Activated CD4-positive, alpha-beta T cell treated with anti-CD3 and anti-CD28 coated beads, Interleukin-2, amount 10 ng/mL, durations not matched to agents 24 days and 14 days (primary cell): ENCODE data around the gene PRR18. TPM values are rescaled to one million over a fixed set of nuclear protein-coding genes. Genes with fewer than 3 reads are reported as not detected.
A peak's percentile ranks its signal among the peaks of the same experiment; 100 is the strongest.

Experiments used
- DNase-seq: peaks from one replicate; pipeline ENCODE4 v3.0.0; 2022
- H3K27ac Mint-ChIP-seq: one replicate; pipeline ENCODE4 v1.8.0; 2022; ENCODE audit warnings: mild to moderate bottlenecking, mixed read lengths
- H3K27me3 Mint-ChIP-seq: one replicate; pipeline ENCODE4 v1.8.0; 2022; ENCODE audit warnings: mixed read lengths
- H3K36me3 Mint-ChIP-seq: one replicate; pipeline ENCODE4 v1.8.0; 2022; ENCODE audit warnings: low read depth, mild to moderate bottlenecking, mixed read lengths
- H3K4me1 Mint-ChIP-seq: one replicate; pipeline ENCODE4 v1.8.0; 2021; ENCODE audit warnings: mixed read lengths
- H3K4me3 Mint-ChIP-seq: one replicate; pipeline ENCODE4 v1.8.0; 2022; ENCODE audit warnings: mild to moderate bottlenecking, moderate library complexity, mixed read lengths
- H3K9me3 Mint-ChIP-seq: one replicate; pipeline ENCODE4 v1.8.0; 2021; ENCODE audit warnings: mixed read lengths
- intact Hi-C: fragments of 100-400 bp; cut with micrococcal nuclease; formaldehyde crosslinking; loops from one replicate; pipeline ENCODE4 v1.15.1; 2023
- total RNA-seq: library from RNA; stranded (reverse); gene quantifications from 2 replicates; pipeline ENCODE4 v1.2.3, GENCODE V29; 2022

The PRR18 gene
- total RNA-seq, 1 donor from 2014 or later: not detected

DNA sequence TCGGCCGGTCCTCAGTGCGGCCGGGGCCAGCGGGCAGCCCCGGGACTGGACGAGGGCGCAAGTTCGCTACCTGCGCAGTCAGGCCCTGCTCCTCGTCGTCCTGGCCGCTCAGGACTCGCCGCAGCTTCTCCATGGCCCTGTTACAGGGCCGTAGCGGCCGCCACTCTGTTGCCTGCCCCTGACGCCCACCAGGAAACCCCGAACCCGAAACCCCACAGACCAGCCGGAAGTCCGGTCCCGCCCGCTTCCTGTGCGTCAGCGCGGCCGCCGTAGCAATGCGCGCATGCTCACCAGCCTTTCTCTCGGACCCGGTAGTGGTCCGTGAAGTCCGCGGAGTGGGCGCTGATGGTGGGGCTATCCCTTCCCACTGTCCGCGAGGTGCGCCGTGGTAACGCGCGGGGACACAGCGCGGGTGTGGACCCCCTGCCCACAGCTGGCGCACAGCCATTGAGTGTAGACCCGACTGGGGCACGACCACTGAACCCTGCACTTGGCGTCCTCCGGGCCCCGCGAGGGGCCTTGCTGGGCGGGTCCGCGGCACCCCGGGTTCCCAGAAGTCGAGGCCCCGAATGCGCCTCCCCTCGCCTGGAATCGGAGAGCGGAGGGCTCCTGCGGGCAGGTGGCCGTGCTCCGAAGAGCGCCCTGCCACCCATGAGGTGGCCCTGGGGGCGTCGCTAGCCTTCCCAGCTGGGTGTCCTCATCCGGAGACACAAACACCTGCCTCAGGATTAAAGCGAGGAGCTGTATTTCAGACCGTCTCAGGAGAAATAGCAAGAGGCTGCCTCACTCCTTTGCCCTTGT is 34.4 kb upstream of the PRR18 start, which contains the start of gene SFT2D1:
Gene SFT2D1 (minus strand): TSS at position 197 of the 801 bp plus-strand sequence. CDS start 64 bp downstream, at position 133.
- peak; percentile 96 for DNase-seq
- Mint-ChIP-seq H3K4me3 (peak within 1 kb of the TSS; percentile 99), H3K27me3 (peaks cover 4% of the 10 kb centered on the region), H3K9me3 (no peaks in the 10 kb centered on the region), H3K36me3 (peaks cover 3% of the 10 kb centered on the region), H3K27ac (peak within 1 kb of the TSS; percentile 93), H3K4me1 (peaks cover 8% of the 10 kb centered on the region)
- intact Hi-C loops: loop anchor here (1.0 to 5.0 kb wide), 3 partner anchors 9 to 145 kb away; no protein-coding TSS in a partner anchor

DNA sequence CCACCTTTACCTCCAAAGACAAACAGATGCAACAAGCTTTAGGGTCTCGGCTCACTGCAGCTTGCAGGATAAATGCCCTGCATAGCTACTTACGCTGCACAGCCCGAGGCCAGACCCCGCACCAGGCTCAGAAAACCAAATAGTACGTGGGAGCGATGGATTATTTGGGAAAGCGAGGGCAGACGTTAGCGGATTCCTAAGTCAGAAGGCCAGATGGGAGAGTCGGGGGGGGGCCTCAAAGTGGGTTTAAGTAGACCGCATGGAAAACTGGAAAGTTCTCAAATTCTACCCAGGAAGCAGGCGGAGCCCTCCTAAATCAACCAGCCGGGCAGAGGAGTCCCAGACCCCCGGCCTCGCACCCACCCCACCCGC is 33.8 kb upstream of the PRR18 start:
- Mint-ChIP-seq H3K4me1 (peaks cover 11% of the 10 kb centered on the region), H3K4me3 (peak overlapping the region; percentile 99), H3K27me3 (peaks cover 4% of the 10 kb centered on the region), H3K9me3 (no peaks in the 10 kb centered on the region), H3K27ac (peak overlapping the region; percentile 93), H3K36me3 (peaks cover 3% of the 10 kb centered on the region)
- DNase-seq: peak; percentile 70
- intact Hi-C loops: loop anchor here (1.0 to 5.0 kb wide), 3 partner anchors 9 to 145 kb away; no protein-coding TSS in a partner anchor

DNA sequence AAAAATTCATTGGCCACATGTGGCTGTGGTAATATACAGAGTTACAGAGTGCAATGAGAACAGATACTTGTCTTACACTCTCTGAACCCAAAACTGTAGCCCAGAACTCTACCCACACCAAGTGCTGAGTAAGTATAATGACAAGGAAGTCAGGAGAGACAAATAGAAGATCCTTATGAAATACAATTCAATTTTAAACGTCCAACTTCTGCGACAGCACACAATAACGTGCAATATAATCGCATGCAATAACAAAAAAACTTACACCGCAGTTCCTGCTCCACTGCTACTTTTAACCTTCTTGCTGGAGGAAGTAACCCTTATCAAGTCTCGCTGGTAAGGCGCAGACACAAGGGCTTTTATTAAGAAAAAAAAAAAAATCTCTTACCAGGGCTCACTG is 33.3 kb upstream of the PRR18 start:
- H3K9me3 Mint-ChIP-seq: no peaks in the 10 kb centered on the region
- H3K4me1 Mint-ChIP-seq: peaks cover 11% of the 10 kb centered on the region
- intact Hi-C loops: loop anchor here (5.0 kb wide), 1 partner anchor 146 kb away; no protein-coding TSS in a partner anchor

DNA sequence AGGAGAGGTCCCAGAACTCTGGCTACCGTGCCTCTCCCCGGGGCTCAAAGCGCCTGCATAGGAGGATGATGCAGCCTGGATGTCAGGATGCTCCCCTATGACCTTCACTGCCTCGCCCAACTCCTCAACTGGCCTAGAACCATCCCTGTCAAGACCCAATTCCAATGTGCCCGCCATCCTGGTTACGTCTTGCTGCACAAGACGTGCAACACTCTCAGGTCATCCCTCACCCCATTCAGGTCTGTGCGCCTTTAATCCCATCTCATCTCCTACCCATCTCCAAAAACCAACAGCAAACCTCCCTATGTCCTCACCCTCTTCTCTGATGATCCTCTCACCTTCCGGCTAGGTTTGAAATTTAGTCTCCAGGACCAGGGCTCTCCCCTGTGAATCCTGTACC is 30.7 kb upstream of the PRR18 start:
- H3K9me3 Mint-ChIP-seq: no peaks in the 10 kb centered on the region
- no peaks in the 10 kb centered on the region for H3K27me3 Mint-ChIP-seq
- intact Hi-C loops: no loop called here
- H3K4me1 Mint-ChIP-seq: peaks cover 29% of the 10 kb centered on the region
- H3K36me3 Mint-ChIP-seq: peaks cover 28% of the 10 kb centered on the region
- no peak overlapping the region for H3K27ac Mint-ChIP-seq
- DNase-seq: peak; percentile 51
- no peak overlapping the region for H3K4me3 Mint-ChIP-seq

More for the DNA sequence above, 33.3 kb upstream of the PRR18 start:
- Mint-ChIP-seq H3K27me3 (peaks cover 4% of the 10 kb centered on the region), H3K27ac (peak overlapping the region; percentile 93), H3K36me3 (peaks cover 7% of the 10 kb centered on the region), H3K4me3 (peak overlapping the region; percentile 99)
- DNase-seq: peak; percentile 65

DNA sequence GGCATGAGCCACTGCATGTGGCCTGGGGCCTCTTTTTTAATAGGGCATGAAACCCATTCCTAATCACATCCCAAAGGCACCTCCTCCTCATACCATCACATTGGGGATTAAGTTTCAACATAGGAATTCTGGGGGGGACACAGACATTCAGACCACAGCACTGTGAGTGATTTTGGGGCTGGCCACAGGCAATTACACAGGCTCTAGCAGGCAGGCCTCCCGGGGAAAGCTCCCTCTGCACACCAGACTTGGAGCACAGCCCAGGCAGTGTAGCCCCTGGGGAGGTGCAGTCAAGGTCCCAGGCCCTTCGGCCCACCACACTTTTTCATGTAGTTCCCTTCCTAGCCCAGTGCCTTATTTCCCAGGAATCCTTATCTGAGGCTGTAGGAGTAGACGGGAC is 28.7 kb upstream of the PRR18 start:
- Mint-ChIP-seq H3K9me3 (no peaks in the 10 kb centered on the region), H3K27me3 (no peaks in the 10 kb centered on the region), H3K36me3 (peaks cover 37% of the 10 kb centered on the region), H3K4me1 (peaks cover 42% of the 10 kb centered on the region), H3K27ac (no peak overlapping the region), H3K4me3 (no peak overlapping the region)
- peak; percentile 48 for DNase-seq
- intact Hi-C loops: no loop called here

DNA sequence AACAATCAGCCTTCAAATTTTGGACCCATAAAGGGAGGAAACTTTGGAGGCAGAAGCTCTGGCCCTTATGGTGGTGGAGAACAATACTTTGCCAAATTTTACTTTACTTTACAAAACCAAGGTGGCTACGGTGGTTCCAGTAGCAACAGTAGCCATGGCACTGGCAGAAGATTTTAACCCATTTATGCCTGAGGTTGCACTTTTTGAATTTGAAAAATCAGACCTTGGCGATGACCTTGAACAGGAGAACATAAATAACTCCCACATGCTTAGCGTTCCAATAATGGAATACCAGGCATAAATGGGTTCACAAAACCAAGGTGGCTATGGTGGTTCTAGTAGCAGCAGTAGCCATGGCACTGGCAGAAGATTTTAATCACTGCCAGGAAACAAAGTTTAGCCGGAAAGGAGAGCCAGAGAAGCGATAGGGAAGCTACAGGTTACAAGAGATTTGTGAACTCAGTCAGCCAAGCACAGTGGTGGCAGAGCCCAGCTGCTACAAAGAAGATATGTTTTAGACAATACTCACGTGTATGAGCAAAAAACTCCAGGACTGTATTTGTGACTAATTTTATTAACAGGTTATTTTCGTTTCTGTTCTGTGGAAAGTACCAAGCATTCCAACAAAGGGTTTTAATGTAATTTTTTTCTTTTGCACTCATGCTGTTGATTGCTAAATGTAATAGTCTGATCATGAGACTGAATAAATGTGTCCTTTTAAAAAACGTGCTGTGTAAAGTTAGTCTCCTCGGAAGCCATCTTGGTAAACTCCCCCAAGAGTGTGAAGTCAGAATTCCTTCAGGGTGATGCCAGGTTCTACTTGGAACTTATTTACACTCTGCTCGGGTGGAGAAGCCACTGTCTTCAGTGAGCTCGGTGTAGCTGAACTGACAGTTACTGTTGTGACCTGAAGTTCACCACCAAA is 27.4 kb upstream of the PRR18 start:
- H3K4me1 Mint-ChIP-seq: peaks cover 38% of the 10 kb centered on the region
- H3K27ac Mint-ChIP-seq: no peak overlapping the region
- no peak for DNase-seq
- H3K9me3 Mint-ChIP-seq: no peaks in the 10 kb centered on the region
- intact Hi-C loops: no loop called here
- H3K27me3 Mint-ChIP-seq: no peaks in the 10 kb centered on the region
- H3K36me3 Mint-ChIP-seq: peaks cover 35% of the 10 kb centered on the region
- no peak overlapping the region for H3K4me3 Mint-ChIP-seq

DNA sequence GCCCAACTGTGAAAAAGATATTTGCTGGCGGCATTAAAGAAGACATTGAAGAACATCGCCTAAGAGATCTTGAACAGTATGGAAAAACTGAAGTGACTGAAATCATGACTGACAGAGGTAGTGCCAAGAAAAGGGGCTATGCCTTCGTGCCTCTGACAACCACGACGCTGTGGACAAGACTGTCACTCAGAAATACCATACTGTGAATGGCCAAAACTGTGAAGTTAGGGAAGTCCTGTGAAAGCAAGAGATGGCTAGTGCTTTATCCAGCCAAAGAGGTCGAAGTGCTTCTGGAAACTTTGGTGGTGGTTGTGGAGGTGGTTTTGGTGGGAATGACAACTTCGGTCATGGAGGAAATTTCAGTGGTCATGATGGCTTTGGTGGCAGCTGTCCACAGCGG is 26.7 kb upstream of the PRR18 start:
- Mint-ChIP-seq H3K4me3 (no peak overlapping the region), H3K27me3 (no peaks in the 10 kb centered on the region), H3K27ac (no peak overlapping the region), H3K9me3 (no peaks in the 10 kb centered on the region), H3K4me1 (peaks cover 38% of the 10 kb centered on the region), H3K36me3 (peaks cover 35% of the 10 kb centered on the region)
- DNase-seq: peak; percentile 53
- intact Hi-C loops: no loop called here

DNA sequence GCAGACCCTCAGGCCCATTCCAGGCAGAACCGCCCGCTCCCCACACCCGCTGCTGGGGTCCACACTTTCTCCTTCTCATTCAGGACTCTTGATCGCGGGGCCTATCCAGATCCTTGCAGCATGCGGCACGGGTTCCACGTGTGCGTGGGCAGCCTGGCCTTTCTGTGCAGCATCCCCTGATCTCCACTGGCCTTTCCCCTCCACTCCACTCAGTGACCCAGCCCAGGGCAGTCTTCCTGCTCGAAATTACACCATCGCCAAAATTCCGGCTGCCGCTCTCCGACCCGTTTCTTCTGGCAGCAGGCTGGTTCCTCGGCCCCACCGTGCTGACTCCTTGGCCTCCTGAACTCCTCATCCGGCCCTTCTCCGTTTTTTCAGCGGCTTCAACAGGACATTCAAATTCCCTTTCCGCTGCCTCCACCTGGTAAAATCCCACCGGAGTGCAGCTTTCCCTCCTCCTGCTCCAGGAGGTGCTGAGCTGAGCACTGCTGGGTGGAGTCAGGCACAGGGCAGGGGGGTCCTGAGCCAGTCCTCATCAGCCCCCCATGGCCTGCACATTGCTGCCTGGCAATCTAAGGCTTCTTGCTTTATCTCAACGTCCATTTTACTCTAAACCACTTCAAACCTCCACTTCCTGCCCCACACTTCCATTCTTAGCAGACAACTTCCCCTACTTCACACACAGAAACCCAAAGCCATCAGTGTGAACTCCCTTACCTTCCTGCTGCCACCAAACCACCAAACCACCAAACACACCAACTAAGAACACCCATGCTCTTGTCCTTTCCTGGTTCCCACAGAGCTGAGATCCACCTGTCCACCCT is 25.2 kb upstream of the PRR18 start:
- Mint-ChIP-seq H3K9me3 (no peaks in the 10 kb centered on the region), H3K4me1 (peaks cover 42% of the 10 kb centered on the region), H3K4me3 (peak overlapping the region; percentile 59), H3K36me3 (peaks cover 43% of the 10 kb centered on the region), H3K27me3 (no peaks in the 10 kb centered on the region), H3K27ac (peak overlapping the region; percentile 51)
- intact Hi-C loops: loop anchor here (1.0 to 2.0 kb wide), 3 partner anchors 9 to 49 kb away; partner anchors contain the start of genes MPC1, PRR18 and SFT2D1
- peak; percentile 85 for DNase-seq

DNA sequence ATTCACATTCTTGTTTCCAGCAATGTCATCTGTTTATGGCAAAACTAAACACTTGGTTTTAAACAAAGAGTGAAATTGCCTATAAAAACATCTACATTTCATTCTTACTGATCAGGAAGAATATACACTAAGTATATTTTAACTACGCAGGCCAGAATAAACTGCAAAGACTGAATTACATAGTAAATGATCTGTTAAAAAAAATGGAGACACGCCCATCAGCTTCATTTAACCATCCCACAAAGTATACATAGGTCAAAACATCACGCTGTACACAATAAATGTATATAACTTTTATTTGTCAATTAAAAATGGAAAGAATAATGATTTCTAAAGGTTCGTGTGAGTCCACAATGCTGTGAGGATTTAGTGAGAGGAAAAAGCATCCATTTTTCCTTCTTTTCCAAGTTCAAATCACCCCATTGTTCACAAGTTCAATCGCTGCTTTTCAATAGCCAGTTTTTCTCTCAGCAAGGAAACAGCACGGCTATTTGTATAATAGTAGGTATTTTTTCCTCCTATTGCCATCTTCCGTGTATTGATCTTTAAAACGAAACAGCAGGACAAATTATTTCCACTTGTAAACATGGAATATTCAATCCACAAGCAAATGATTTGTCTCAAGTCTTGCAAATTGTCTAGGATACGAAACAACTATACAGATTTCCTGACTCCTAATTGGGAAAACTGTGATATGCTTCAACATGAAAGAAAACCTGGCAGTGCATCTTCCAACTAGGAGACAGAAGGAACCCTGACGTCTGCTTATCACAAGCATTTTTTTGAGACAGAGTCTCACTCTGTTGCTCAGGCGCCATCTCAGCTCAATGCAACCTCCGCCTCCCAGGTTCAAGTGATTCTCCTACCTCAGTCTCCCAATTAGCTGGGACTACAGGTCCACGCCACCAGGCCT is 23.6 kb upstream of the PRR18 start:
- no peak overlapping the region for H3K27ac Mint-ChIP-seq
- intact Hi-C loops: loop anchor here (2.0 kb wide), 2 partner anchors 23 to 51 kb away; partner anchors contain the start of genes MPC1 and PRR18
- H3K4me1 Mint-ChIP-seq: peaks cover 39% of the 10 kb centered on the region
- no peak overlapping the region for H3K4me3 Mint-ChIP-seq
- H3K9me3 Mint-ChIP-seq: no peaks in the 10 kb centered on the region
- H3K36me3 Mint-ChIP-seq: peaks cover 46% of the 10 kb centered on the region
- no peaks in the 10 kb centered on the region for H3K27me3 Mint-ChIP-seq
- peak; percentile 8 for DNase-seq

DNA sequence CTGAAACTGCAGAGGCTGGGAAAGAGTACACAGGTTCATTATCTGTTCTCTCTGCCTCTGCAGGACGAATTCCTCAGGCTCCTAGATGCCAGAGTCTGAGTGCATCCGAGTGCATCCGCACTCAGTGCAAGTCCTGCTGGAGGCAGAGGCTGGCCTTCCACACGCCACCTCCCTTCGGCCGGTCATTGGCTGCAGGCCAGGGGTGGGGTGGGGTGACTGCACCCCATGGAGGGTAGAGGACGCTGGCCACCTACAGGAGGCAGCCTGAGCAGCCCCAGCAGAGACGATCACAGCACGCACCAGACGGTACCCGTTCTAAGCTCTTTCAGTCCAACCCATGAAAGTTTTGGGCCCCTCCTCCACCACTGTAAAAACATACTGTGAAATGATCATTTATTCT is 22.4 kb upstream of the PRR18 start:
- no peak for DNase-seq
- H3K9me3 Mint-ChIP-seq: no peaks in the 10 kb centered on the region
- H3K27me3 Mint-ChIP-seq: no peaks in the 10 kb centered on the region
- H3K4me3 Mint-ChIP-seq: no peak overlapping the region
- peaks cover 39% of the 10 kb centered on the region for H3K36me3 Mint-ChIP-seq
- intact Hi-C loops: no loop called here
- peaks cover 39% of the 10 kb centered on the region for H3K4me1 Mint-ChIP-seq
- H3K27ac Mint-ChIP-seq: no peak overlapping the region

DNA sequence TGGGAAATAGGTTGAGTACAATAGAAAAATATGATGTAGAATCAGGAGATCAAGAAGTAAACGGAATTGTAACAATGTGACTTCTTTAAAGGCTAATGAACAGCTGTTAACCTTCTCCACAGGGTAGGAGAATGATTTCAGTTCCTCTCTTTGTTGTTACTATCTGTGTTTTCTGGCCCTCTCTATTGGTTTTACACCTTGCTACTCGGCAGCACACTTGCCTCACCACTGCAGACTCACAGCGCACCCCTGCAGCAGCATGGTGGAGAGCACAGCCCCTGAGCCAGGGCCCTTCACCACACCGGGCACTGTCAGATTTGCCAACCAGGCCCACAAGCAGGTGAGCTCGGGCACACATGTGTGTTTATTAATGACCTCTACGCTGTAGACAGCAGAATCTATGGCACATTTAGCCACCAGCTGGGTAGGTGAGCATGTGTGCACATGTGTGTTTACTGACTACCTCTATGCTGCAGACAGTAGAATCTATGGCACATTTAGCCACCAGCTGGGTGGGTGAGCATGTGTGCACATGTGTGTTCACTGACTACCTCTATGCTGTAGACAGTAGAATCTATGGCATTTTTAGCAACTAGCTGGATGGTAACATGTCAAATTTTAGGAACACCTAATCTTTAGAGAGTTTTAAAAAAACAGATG is 17.3 kb upstream of the PRR18 start:
- peaks cover 4% of the 10 kb centered on the region for H3K4me1 Mint-ChIP-seq
- no peak overlapping the region for H3K27ac Mint-ChIP-seq
- intact Hi-C loops: no loop called here
- no peak for DNase-seq
- peaks cover 39% of the 10 kb centered on the region for H3K36me3 Mint-ChIP-seq
- H3K27me3 Mint-ChIP-seq: no peaks in the 10 kb centered on the region
- no peak overlapping the region for H3K4me3 Mint-ChIP-seq
- H3K9me3 Mint-ChIP-seq: no peaks in the 10 kb centered on the region

DNA sequence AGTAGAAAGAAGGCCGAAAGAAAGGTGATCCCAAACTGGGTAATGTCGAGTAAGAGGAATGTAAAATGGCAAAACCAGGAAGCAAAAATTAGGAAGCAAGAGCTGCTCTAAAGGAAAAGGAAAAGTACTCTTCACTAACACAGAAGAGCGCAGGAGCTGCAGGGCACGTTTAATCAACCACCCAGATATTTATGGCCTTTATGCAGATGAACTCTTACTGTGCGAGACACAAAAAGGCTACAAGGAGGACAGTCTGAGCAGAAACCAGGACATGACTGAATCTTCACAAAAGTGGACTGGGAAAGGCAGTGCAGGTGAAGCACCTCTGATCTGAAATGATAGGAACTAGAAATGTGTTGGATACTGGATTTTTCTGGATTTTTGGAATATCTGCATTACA is 15.2 kb upstream of the PRR18 start:
- H3K4me1 Mint-ChIP-seq: no peaks in the 10 kb centered on the region
- H3K27me3 Mint-ChIP-seq: no peaks in the 10 kb centered on the region
- intact Hi-C loops: no loop called here
- DNase-seq: no peak
- H3K27ac Mint-ChIP-seq: no peak overlapping the region
- peaks cover 35% of the 10 kb centered on the region for H3K36me3 Mint-ChIP-seq
- H3K9me3 Mint-ChIP-seq: no peaks in the 10 kb centered on the region
- H3K4me3 Mint-ChIP-seq: no peak overlapping the region
